Hindlimb muscle (tissue), 1 donor: Measurements from ENCODE around the gene LBP. TPM values are rescaled to one million over a fixed set of nuclear protein-coding genes. Genes with fewer than 3 reads are reported as not detected.
A peak's percentile ranks its signal among the peaks of the same experiment; 100 is the strongest.
"Not testable (repeated sequence)": the region's sequence is repeated elsewhere in the genome, so short reads cannot be mapped to it uniquely, and the experiment has no call there.

Source experiments
- DNase-seq: peaks from one replicate; pipeline ENCODE4 v3.0.0-alpha.2; 2013
- polyA plus RNA-seq: library from polyadenylated mRNA; unstranded; fragments of 120-200 nt; gene quantifications from one replicate; pipeline ENCODE4 v1.2.1, GENCODE V29; 2013; ENCODE audit not compliant: insufficient read length

LBP gene
- polyA plus RNA-seq = not detected

GRCh38 chr20:38346247-38346651, at the start of gene LBP:
Gene LBP (plus strand): TSS chr20:38346482. CDS start chr20:38346517, 35 bp downstream.
- DNase-seq = no peak

- DNase-seq = no peak
Measured at GRCh38 chr20:38297916-38298674, 48.2 kb upstream of the LBP start.

- peak; percentile 71 for DNase-seq
Measured at GRCh38 chr20:38298768-38299288, 47.5 kb upstream of the LBP start.

GRCh38 chr20:38299963-38300362, 46.3 kb upstream of the LBP start:
- no peak for DNase-seq

GRCh38 chr20:38300438-38300837, 45.8 kb upstream of the LBP start:
- no peak for DNase-seq

- no peak for DNase-seq
Measured at GRCh38 chr20:38301309-38301708, 45.0 kb upstream of the LBP start.

GRCh38 chr20:38302786-38303185, 43.5 kb upstream of the LBP start:
- peak; percentile 27 for DNase-seq

- peak; percentile 32 for DNase-seq
Measured at GRCh38 chr20:38303908-38304379, 42.3 kb upstream of the LBP start, which contains the start of gene BPI. Gene BPI (plus strand): TSS chr20:38304156. CDS start chr20:38304224, 68 bp downstream.

GRCh38 chr20:38304845-38305447, 41.3 kb upstream of the LBP start:
- DNase-seq = no peak

- DNase-seq = no peak
Measured at GRCh38 chr20:38305541-38305940, 40.7 kb upstream of the LBP start.

- no peak for DNase-seq
Measured at GRCh38 chr20:38306379-38306778, 39.9 kb upstream of the LBP start.

GRCh38 chr20:38307371-38308046, 38.8 kb upstream of the LBP start:
- DNase-seq = no peak

- DNase-seq = no peak
Measured at GRCh38 chr20:38308047-38308438, 38.2 kb upstream of the LBP start.

GRCh38 chr20:38308447-38308846, 37.8 kb upstream of the LBP start:
- DNase-seq = no peak

- DNase-seq = no peak
Measured at GRCh38 chr20:38311091-38311490, 35.2 kb upstream of the LBP start.

GRCh38 chr20:38311491-38311890, 34.8 kb upstream of the LBP start:
- no peak for DNase-seq

- DNase-seq = no peak
Measured at GRCh38 chr20:38313676-38314075, 32.6 kb upstream of the LBP start.

- DNase-seq = not testable (repeated sequence)
Measured at GRCh38 chr20:38314350-38314749, 31.9 kb upstream of the LBP start.

- DNase-seq = no peak
Measured at GRCh38 chr20:38315290-38315966, 30.9 kb upstream of the LBP start.

- DNase-seq = no peak
Measured at GRCh38 chr20:38316341-38316740, 29.9 kb upstream of the LBP start.

GRCh38 chr20:38317422-38317821, 28.9 kb upstream of the LBP start:
- DNase-seq = no peak

GRCh38 chr20:38320221-38320620, 26.1 kb upstream of the LBP start:
- no peak for DNase-seq
